A673 (cell line): Measurements from ENCODE around the gene CTSA. TPM values are rescaled to one million over a fixed set of nuclear protein-coding genes. Genes with fewer than 3 reads are reported as not detected.

Source experiments
- BruUV-seq: library from RNA; stranded (reverse); fragments of 400-500 nt; replicated peaks from 2 replicates; lab custom pipeline; 2021; lab: Mats Ljungman, UMichigan
- CTCF ChIA-PET: fragments of 300-600 bp; sonication (Branson Sonifier 250); formaldehyde crosslinking; loops from one replicate; lab custom pipeline; 2022; ENCODE audit warnings: antibody characterized with exemption; lab: Charles Lee
- POLR2A ChIA-PET: fragments of 300-600 bp; sonication (Branson Sonifier 250); formaldehyde crosslinking; loops from one replicate; lab custom pipeline; 2022; ENCODE audit warnings: antibody characterized with exemption; ENCODE audit not compliant: low non-redundant PET; lab: Charles Lee
- DNase-seq: peaks from one replicate; pipeline ENCODE4 v3.0.0-alpha.2; 2015; ENCODE audit warnings: low spot score
- H3K27ac ChIP-seq: fragments of 200-600 bp; sonication (generic); 2 replicates; pipeline ENCODE4 v1.5.1; 2016; ENCODE audit warnings: mixed run types, low read depth, mild to moderate bottlenecking, mixed read lengths, antibody characterized with exemption, low read length; ENCODE audit not compliant: poor library complexity, severe bottlenecking
- H3K27me3 ChIP-seq: fragments of 200-600 bp; sonication (generic); replicated peaks from 2 replicates; pipeline ENCODE4 v1.6.1; 2017; ENCODE audit warnings: mixed run types, low read depth, mild to moderate bottlenecking, mixed read lengths, antibody characterized with exemption, low read length; ENCODE audit not compliant: insufficient read depth, poor library complexity
- H3K36me3 ChIP-seq: fragments of 200-600 bp; sonication (generic); 2 replicates; pipeline ENCODE4 v1.6.1; 2016; ENCODE audit warnings: mixed run types, mild to moderate bottlenecking, mixed read lengths, antibody characterized with exemption, low read length; ENCODE audit not compliant: insufficient read depth, poor library complexity, severe bottlenecking
- H3K4me1 ChIP-seq: fragments of 200-600 bp; sonication (generic); 2 replicates; pipeline ENCODE4 v1.6.1; 2017; ENCODE audit warnings: mixed run types, mild to moderate bottlenecking, mixed read lengths, antibody characterized with exemption, low read length; ENCODE audit not compliant: insufficient read depth, poor library complexity, severe bottlenecking
- H3K4me3 ChIP-seq: fragments of 200-600 bp; sonication (generic); 2 replicates; pipeline ENCODE4 v1.5.1; 2016; ENCODE audit warnings: low read depth, mixed run types, mild to moderate bottlenecking, mixed read lengths, low read length; ENCODE audit not compliant: poor library complexity, severe bottlenecking
- H3K9me3 ChIP-seq: fragments of 200-600 bp; sonication (generic); 2 replicates; pipeline ENCODE4 v1.6.1; 2016; ENCODE audit warnings: mixed run types, low read depth, mild to moderate bottlenecking, mixed read lengths, antibody characterized with exemption, low read length; ENCODE audit not compliant: poor library complexity, severe bottlenecking
- CTCF ChIP-seq: fragments of 300-800, 200-600 bp; sonication (generic); conservative IDR thresholded peaks from 2 replicates; pipeline ENCODE4 v1.5.1; 2017; ENCODE audit warnings: low read depth, mild to moderate bottlenecking, antibody characterized with exemption, low read length, moderate library complexity, mixed read lengths
- EZH2 ChIP-seq: fragments of 200-600 bp; sonication (generic); IDR thresholded peaks from 2 replicates; pipeline ENCODE4 v1.6.1; 2017; ENCODE audit warnings: borderline replicate concordance, low read depth, mild to moderate bottlenecking, mixed read lengths, antibody characterized with exemption, low read length; ENCODE audit not compliant: poor library complexity, severe bottlenecking
- intact Hi-C: fragments of 100-400 bp; cut with micrococcal nuclease; formaldehyde crosslinking; loops from one replicate; pipeline ENCODE4 v1.10.0; 2022; ENCODE audit not compliant: unreplicated experiment
- total RNA-seq: library from RNA; stranded (reverse); gene quantifications from 2 replicates; pipeline ENCODE4 v1.2.3, GENCODE V29; 2021

The CTSA gene
- total RNA-seq, 1 experiment from 2014 or later: 83.5 TPM

- Histone ChIP-seq H3K36me3 (peaks cover 14% of the 10 kb centered on the region), H3K4me1 (no peaks in the 10 kb centered on the region), H3K27ac (no peak overlapping the region), H3K27me3 (no peaks in the 10 kb centered on the region), H3K4me3 (no peak overlapping the region), H3K9me3 (no peaks in the 10 kb centered on the region)
- TF ChIP-seq EZH2 (no peak), CTCF (no peak)
- intact Hi-C loops: no loop called here
- ChIA-PET CTCF (no interaction called here), POLR2A (no interaction called here)
- no peak for DNase-seq
- no TSS peak for BruUV-seq
These were observed 42.7 kb upstream of the CTSA start for GRCh38 chr20:45848421-45848820.

- DNase-seq: no peak
- TF ChIP-seq CTCF (no peak), EZH2 (no peak)
- POLR2A ChIA-PET: interaction anchor here (0.6 to 0.7 kb wide), 2 partner anchors 9 to 234 kb away, joined by 3 to 5 read pairs; no protein-coding TSS in a partner anchor
- no peaks in the 10 kb centered on the region for H3K4me1 ChIP-seq
- no peak overlapping the region for H3K27ac ChIP-seq
- no peaks in the 10 kb centered on the region for H3K27me3 ChIP-seq
- H3K9me3 ChIP-seq: no peaks in the 10 kb centered on the region
- H3K36me3 ChIP-seq: peaks cover 7% of the 10 kb centered on the region
- H3K4me3 ChIP-seq: no peak overlapping the region
- intact Hi-C loops: no loop called here
- CTCF ChIA-PET: no interaction called here
- BruUV-seq: no TSS peak
These were observed 42.1 kb upstream of the CTSA start for GRCh38 chr20:45848969-45849582.

- H3K4me1 ChIP-seq: no peaks in the 10 kb centered on the region
- H3K36me3 ChIP-seq: peaks cover 6% of the 10 kb centered on the region
- no peak overlapping the region for H3K27ac ChIP-seq
- no peaks in the 10 kb centered on the region for H3K9me3 ChIP-seq
- no peaks in the 10 kb centered on the region for H3K27me3 ChIP-seq
- BruUV-seq: no TSS peak
- POLR2A ChIA-PET: no interaction called here
- intact Hi-C loops: no loop called here
- DNase-seq: no peak
- no peak for TF ChIP-seq CTCF
- TF ChIP-seq EZH2: no peak
- CTCF ChIA-PET: no interaction called here
- H3K4me3 ChIP-seq: no peak overlapping the region
These were observed 40.9 kb upstream of the CTSA start for GRCh38 chr20:45850238-45850637.
